Renal cortical epithelial cell (primary cell): ENCODE measurements around the gene SRM. TPM values are rescaled to one million over a fixed set of nuclear protein-coding genes. Genes with fewer than 3 reads are reported as not detected.
A peak's percentile ranks its signal among the peaks of the same experiment; 100 is the strongest.
"Not testable (repeated sequence)": the region's sequence is repeated elsewhere in the genome, so short reads cannot be mapped to it uniquely, and the experiment has no call there.

ENCODE experiments used
- DNase-seq: peaks from one replicate; pipeline ENCODE4 v3.0.0-alpha.2; 2011; ENCODE audit warnings: low read depth
- total RNA-seq: library from RNA; depleted of rRNA; stranded (reverse); fragments of >200 nt; gene quantifications from 2 replicates; pipeline ENCODE4 v1.2.3, GENCODE V29; 2014

SRM gene
- total RNA-seq, 1 donor from 2014 or later: 26.5 TPM

DNA sequence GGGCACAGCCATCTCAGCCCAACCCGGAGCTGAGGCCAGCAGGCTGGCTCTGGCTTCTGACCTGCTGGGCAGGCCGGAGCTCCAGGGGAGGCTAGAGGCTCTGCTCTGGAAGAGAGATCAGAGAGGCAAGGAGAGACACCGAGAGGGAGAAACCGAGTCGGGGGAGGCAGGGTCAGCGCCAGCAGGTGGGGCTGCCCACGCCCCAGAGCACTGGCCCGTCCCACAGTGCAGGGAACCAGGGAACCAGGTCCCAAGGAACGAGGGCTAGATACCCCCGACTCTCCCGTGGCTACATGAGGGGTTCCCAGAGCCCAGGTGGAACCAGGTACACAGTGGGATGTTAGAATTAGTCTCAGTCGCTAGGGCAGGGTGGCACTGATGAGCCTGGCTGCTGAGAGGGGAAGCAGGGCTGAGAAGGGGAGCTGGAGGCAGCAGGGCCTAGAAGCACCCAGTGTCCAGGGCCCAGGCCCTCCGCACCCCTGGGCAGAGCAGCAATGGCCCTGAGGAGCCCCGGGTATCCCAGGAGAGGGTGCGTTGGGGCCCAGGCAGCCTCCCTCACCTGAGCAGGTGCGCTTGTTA lies 14.9 kb downstream of the SRM start:
- DNase-seq: no peak

GRCh38 chr1:11044086-11044848 lies 15.6 kb downstream of the SRM start:
- DNase-seq: no peak

DNA sequence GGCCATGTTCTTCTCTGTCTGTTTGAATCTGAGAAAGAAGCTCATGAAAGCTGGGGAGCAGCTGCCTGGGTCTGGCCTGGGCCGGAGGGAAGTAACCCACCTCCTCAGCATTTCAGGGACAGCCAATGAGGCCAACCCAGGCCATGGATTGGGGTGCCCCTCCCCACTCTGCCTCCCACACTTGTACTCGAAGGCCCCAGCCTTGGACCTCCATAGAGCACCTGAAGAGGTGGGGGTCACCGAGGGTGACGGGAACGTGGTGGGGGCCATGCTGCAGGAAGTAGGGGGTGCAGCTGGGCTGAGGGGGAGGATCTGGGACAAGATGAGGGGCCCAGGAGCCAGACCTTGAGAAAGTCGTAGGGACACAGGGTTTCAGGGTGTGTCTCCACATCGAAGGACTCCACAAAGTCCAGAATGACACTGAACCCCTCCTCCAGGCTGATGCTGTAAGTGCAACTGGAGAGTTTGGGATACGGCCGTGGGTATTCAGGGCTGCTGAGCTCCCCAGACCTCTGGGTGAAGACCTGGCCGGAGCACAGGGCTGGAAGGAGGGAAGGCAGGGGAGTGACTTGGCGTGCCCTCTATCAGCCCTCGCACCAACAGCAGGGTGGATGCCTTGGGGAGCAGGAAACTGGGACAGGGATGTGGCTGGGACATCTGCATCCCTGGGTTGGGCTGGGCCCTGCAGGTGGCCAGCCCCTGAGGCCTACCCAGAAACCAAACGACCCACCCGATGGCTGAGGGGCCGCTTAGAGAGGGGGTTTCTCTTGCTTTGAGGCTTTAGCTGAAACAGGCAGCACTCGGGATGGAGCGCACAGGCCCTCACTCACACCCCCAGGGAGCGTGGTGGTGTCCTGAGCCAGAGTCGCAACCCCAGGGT lies 16.6 kb downstream of the SRM start:
- no peak for DNase-seq

DNA sequence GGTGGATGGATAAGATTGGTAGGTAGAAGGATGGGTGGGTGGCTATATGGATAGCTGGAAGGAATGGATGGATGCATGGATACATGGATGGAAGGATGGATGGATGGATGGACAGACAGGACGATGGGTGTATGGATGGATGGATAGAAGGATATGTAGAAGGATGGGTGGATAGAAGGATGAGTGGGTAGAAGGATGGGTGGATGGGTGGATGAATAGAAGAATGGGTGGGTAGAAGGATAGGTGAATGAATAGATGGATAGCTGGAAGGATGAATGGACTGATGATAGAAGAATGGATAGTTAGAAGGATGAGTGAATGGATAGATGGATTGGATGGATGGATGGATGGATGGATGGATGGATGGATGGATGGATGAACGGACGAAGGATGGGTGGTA lies 17.8 kb downstream of the SRM start:
- no peak for DNase-seq

DNA sequence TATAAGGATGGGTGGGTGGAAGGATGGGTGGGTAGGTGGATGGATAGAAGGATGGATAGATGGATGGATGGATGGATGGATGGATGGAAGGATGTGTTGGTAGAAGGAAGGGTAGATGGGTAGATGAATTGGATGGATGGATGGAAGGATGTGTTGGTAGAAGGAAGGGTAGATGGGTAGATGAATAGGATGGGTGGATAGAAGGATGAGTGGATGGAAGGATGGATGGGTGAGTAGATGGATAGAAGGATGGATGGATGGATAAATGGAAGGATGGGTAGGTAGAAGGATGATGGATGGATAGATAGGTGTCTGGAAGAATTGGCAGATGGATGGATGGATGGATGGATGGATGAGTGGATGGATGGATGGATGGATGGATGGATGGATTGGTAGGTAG lies 18.8 kb downstream of the SRM start:
- DNase-seq: no peak

DNA sequence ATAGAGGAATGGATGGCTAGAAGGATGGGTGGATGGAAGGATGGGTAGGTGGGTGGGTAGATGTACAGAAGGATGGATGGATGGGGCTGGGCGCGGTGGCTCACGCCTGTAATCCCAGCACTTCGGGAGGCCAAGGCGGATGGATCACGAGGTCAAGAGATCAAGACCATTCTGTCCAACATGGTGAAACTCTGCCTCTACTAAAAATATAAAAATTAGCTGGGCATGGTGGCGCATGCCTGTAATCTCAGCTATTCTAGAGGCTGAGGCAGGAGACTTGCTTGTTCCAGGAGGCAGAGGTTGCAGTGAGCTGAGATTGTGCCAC lies 19.8 kb downstream of the SRM start:
- not testable (repeated sequence) for DNase-seq

DNA sequence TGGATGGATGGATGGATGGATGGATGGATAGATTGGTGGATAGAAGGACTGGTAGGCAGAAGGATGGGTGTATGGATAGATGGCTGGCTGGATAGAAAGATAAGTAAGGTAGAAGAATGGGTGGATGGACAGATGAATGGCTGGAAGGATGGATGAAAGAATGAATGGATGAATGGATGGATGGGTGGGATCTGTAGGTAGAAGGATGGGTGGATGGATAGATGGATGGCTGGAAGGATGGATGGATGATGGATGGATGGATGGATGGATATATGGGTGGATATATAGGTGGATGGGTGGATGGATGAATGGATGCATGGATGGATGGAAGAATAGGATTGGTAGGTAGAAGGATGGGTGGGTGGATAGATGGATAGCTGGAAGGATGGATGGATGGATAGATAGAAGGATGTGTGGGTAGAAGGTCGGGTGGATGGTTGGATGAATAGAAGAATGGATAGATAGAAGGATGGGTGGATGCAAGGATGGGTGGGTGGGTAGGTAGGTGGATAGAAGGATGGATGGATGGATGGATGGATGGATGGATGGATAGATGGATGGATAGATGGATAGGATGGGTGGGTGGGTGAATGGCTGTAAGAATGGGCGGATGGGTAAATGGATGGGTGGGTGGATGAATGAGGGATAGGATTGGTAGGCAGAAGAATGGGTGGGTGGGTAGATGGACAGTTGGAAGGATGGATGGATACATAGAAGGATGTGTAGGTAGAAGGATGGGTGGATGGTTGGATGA lies 20.3 kb downstream of the SRM start:
- no peak for DNase-seq

DNA sequence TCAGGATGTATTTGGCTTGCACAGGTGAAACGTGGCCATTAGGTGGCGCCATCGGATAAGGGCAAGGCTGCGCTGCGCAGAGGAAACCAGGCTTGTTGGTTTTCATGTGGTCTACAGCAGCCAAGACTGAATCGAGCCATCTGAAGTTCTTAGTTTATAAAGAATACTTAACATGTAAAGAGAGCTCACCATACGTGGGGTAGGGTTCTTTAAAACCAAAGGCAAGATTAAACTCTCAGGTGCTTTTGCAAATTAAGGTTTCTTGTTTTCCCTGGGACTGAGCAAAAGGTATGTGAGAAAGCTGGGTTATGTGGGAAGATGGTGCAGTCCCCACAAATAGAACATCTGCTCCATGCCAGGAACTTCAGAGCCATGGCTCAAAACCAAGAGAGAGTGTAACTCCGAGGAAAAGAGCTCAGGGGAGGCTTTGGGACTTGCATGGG lies 22.1 kb downstream of the SRM start:
- DNase-seq: peak; percentile 76

GRCh38 chr1:11037019-11037739 lies 22.6 kb downstream of the SRM start:
- not testable (repeated sequence) for DNase-seq

GRCh38 chr1:11031624-11032262 lies 28.1 kb downstream of the SRM start:
- DNase-seq: no peak

DNA sequence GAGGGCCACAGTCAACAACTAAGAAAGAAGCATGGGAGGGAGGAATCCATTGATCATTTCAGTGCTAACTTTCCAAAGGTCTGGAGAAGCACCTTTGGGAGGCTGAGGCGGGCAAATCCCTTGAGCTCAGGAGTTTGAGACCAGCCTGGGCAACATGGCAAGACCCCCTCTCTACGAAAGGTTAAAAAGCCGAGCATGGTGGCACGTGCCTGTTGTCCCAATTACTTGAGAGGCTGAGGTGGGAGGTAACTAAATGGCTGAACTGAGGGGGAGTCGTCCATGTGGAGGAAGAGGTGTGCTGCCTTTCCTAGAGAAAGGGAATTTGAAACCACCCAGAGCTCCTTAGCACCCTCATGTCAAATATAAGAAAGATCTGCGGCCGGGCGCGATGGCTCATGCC lies 29.0 kb downstream of the SRM start:
- no peak for DNase-seq

DNA sequence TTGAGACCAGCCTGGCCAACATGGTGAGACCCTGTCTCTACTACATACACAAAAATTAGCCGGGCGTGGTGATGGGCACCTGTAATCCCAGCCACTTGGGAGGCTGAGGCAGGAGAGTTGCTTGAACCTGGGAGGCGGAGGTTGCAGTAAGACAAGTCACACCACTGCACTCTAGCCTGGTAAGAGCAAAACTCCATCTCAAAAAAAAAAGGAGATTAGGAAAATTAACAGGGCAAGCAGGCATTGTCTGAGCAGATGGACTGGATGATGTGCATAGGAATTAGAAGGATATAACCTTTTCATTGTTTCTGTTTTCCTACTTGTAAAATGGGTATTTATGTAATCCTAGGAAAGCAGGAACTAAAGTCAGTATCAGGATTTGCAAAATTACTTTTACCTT lies 31.8 kb downstream of the SRM start:
- no peak for DNase-seq

- no peak for DNase-seq
Measured at GRCh38 chr1:11027316-11027715, 32.5 kb downstream of the SRM start.

DNA sequence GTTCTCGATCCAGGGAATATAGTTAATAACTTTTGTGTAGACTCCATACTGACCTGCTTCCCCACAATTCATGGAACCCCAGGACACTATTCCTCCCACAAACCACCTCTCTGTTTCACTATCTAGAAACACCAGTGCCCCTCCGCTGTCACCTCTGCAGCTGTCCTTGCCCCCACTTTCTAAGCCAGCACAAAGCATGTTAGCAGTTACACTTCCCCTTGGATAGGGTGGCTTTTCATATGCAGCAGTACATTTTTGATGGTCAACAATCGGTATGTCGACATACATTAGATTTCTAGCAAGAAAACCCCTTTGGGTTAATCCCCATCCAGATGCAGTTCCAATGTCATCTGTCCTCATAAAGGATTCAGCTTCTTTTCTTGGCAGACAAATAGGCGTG lies 32.9 kb downstream of the SRM start:
- no peak for DNase-seq

DNA sequence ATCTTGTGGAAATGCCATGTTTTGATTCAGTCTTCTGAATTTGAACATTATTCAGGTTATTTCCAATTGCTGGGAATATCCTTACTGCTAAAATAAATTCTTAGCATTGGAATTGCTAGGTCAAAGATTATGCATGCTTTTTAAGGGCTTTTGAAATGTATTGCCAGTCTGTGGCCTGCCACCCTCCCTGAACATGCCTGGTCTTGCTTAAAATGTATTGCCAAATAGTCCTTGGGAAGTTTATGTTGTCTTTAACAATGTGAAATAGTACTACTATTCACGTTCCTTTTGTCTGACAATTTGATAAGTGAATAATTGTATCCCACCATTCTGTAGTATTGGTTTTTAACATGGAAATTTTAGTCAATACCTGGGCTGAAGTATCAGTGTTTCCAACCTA lies 33.8 kb downstream of the SRM start:
- no peak for DNase-seq

GRCh38 chr1:11025618-11026017 lies 34.2 kb downstream of the SRM start:
- no peak for DNase-seq

- DNase-seq: no peak
Measured at GRCh38 chr1:11024874-11025203, 35.0 kb downstream of the SRM start.

DNA sequence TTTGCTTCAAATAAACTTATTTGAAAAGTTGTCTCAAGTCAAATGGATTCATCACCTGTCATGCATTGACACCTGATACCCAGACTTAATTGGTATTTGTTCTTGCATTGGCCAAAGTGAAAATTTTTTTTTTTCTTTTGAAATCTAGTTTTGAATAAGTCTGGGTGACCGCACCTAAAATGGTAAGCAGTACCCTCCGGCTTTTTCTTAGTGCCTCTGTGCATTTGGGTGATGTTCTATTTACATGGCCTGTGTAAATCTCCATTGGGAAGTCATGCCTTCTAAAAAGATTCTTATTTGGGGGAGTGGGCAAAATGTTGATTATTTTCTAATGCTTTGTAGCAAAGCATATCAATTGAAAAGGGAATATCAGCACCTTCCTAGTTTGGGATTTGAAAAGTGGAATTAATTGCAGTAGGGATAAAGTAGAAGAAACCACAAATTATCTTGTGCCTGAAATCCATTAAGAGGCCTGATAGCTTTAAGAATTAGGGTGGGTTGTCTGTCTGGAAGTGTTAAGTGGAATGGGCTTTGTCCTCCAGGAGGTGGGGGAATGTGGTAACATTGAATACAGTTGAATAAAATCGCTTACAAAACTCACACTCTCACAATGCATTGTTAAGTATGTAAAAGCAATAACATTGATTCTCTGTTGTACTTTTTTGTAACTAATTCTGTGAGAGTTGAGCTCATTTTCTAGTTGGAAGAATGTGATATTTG lies 35.5 kb downstream of the SRM start:
- no peak for DNase-seq

DNA sequence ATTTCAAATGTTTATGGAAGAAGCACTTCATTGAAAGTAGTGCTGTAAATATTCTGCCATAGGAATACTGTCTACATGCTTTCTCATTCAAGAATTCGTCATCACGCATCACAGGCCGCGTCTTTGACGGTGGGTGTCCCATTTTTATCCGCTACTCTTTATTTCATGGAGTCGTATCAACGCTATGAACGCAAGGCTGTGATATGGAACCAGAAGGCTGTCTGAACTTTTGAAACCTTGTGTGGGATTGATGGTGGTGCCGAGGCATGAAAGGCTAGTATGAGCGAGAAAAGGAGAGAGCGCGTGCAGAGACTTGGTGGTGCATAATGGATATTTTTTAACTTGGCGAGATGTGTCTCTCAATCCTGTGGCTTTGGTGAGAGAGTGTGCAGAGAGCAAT lies 36.6 kb downstream of the SRM start:
- DNase-seq: no peak

DNA sequence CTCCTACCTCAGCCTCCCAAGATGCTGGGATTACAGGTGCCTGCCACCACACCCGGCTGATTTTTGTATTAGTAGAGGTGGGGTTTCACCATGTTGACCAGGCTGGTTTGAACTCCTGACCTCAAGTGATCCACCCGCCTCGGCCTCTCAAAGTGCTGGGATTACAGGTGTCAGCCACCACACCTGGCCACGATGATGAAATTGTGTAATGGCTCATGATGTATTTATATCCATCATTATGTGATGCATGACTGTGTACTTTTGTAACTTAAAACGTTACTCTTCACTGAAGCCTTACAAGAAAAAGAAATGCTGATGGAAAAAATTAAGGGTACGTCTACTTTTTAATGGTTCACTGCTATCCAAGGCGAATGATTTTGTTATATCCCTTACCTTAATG lies 39.8 kb downstream of the SRM start:
- DNase-seq: no peak
